HUES64 (cell line): ENCODE data around the gene HPCAL1. TPM values are rescaled to one million over a fixed set of nuclear protein-coding genes. Genes with fewer than 3 reads are reported as not detected.

Experiments
- H3K27ac ChIP-seq: 2 replicates; pipeline ENCODE4 v1.7.0; 2013; ENCODE audit warnings: low read depth, low read length, inconsistent platforms
- H3K27me3 ChIP-seq: 2 replicates; pipeline ENCODE4 v1.6.1; 2013; ENCODE audit warnings: mild to moderate bottlenecking, low read length; ENCODE audit not compliant: insufficient read depth
- H3K36me3 ChIP-seq: 2 replicates; pipeline ENCODE4 v1.6.1; 2013; ENCODE audit warnings: mild to moderate bottlenecking, low read length; ENCODE audit not compliant: insufficient read depth
- H3K4me1 ChIP-seq: 2 replicates; pipeline ENCODE4 v1.6.1; 2013; ENCODE audit warnings: mild to moderate bottlenecking, low read length, moderate library complexity; ENCODE audit not compliant: insufficient read depth
- H3K4me3 ChIP-seq: 2 replicates; pipeline ENCODE4 v1.5.1; 2013; ENCODE audit warnings: mild to moderate bottlenecking, low read length, moderate library complexity
- H3K9ac ChIP-seq: 2 replicates; pipeline ENCODE4 v1.6.1; 2013; ENCODE audit warnings: mild to moderate bottlenecking, low read depth, low read length
- H3K9me3 ChIP-seq: 2 replicates; pipeline ENCODE4 v1.6.1; 2013; ENCODE audit warnings: low read depth, low read length; ENCODE audit not compliant: insufficient read depth
- WGBS: fragments of 150-250, 120-280 bp; methylation state at CpG from one replicate; pipeline ENCODE4 v1.1.7; 2013; ENCODE audit warnings: missing lambda C conversion rate; 5-methylcytosine and 5-hydroxymethylcytosine counted together
- polyA plus RNA-seq, 2 experiments: library from polyadenylated mRNA; stranded (reverse); fragments of 50-300 nt; gene quantifications; one replicate each; pipeline ENCODE4 v1.2.3, GENCODE V29; 2013

The HPCAL1 gene
- 5.9 TPM for polyA plus RNA-seq (2013, experiment 1 of 2)
- 7.5 TPM for polyA plus RNA-seq (2013, experiment 2 of 2)

- whole genome bisulfite sequencing: under 1% methylated on average over 86 of the region's 87 CpGs
- H3K27me3 ChIP-seq: peaks cover 48% of the 10 kb centered on the region
- no peaks in the 10 kb centered on the region for H3K36me3 ChIP-seq
- H3K9ac ChIP-seq: peak within 1 kb of the TSS; percentile 59
- peak within 1 kb of the TSS; percentile 69 for H3K4me3 ChIP-seq
- peak within 1 kb of the TSS; percentile 78; the same call in 1 of the 2 replicates for H3K27ac ChIP-seq
- H3K4me1 ChIP-seq: peaks cover 17% of the 10 kb centered on the region
- H3K9me3 ChIP-seq: no peaks in the 10 kb centered on the region
Measured at GRCh38 chr2:10302479-10303180, at the start of gene HPCAL1. TSS of gene HPCAL1 (plus strand) at chr2:10302904. CDS start at chr2:10419758, 116,854 bp downstream.

- H3K4me3 ChIP-seq: no peak overlapping the region
- H3K36me3 ChIP-seq: no peaks in the 10 kb centered on the region
- no peaks in the 10 kb centered on the region for H3K4me1 ChIP-seq
- peaks cover 4% of the 10 kb centered on the region; the same call in 1 of the 2 replicates for H3K9me3 ChIP-seq
- WGBS: 89% methylated on average over 18 of the region's 18 CpGs
- no peak overlapping the region for H3K27ac ChIP-seq
- H3K27me3 ChIP-seq: no peaks in the 10 kb centered on the region
- no peak overlapping the region for H3K9ac ChIP-seq
Measured at GRCh38 chr2:10253596-10254372, 48.9 kb upstream of the HPCAL1 start.

GRCh38 chr2:10254373-10255188 is 48.1 kb upstream of the HPCAL1 start:
- Histone ChIP-seq H3K9me3 (peaks cover 4% of the 10 kb centered on the region; the same call in 1 of the 2 replicates), H3K4me3 (no peak overlapping the region), H3K9ac (0 out of 2 replicates have a peak overlapping the region, but pooled peaks have one; percentile 24), H3K4me1 (no peaks in the 10 kb centered on the region), H3K27me3 (no peaks in the 10 kb centered on the region), H3K36me3 (no peaks in the 10 kb centered on the region), H3K27ac (no peak overlapping the region)
- WGBS: 87% methylated on average over 31 of the region's 31 CpGs

GRCh38 chr2:10255189-10256030 is 47.3 kb upstream of the HPCAL1 start:
- WGBS: 87% methylated on average over 18 of the region's 18 CpGs
- Histone ChIP-seq H3K27me3 (no peaks in the 10 kb centered on the region), H3K4me1 (no peaks in the 10 kb centered on the region), H3K9me3 (peaks cover 3% of the 10 kb centered on the region; the same call in 1 of the 2 replicates), H3K36me3 (no peaks in the 10 kb centered on the region), H3K9ac (0 out of 2 replicates have a peak overlapping the region, but pooled peaks have one; percentile 24), H3K27ac (no peak overlapping the region), H3K4me3 (no peak overlapping the region)

- no peaks in the 10 kb centered on the region for H3K9me3 ChIP-seq
- H3K27ac ChIP-seq: no peak overlapping the region
- H3K27me3 ChIP-seq: no peaks in the 10 kb centered on the region
- WGBS: 91% methylated on average over 15 of the region's 15 CpGs
- peaks cover 3% of the 10 kb centered on the region; the same call in 1 of the 2 replicates for H3K4me1 ChIP-seq
- H3K4me3 ChIP-seq: no peak overlapping the region
- no peak overlapping the region for H3K9ac ChIP-seq
- no peaks in the 10 kb centered on the region for H3K36me3 ChIP-seq
Measured at GRCh38 chr2:10256031-10256514, 46.6 kb upstream of the HPCAL1 start.

GRCh38 chr2:10256515-10257031 is 46.1 kb upstream of the HPCAL1 start:
- Histone ChIP-seq H3K9me3 (no peaks in the 10 kb centered on the region), H3K4me3 (no peak overlapping the region), H3K36me3 (no peaks in the 10 kb centered on the region), H3K9ac (no peak overlapping the region), H3K27ac (no peak overlapping the region), H3K4me1 (peaks cover 3% of the 10 kb centered on the region; the same call in 1 of the 2 replicates), H3K27me3 (no peaks in the 10 kb centered on the region)
- 94% methylated on average over 17 of the region's 17 CpGs for WGBS

GRCh38 chr2:10257036-10257435 is 45.7 kb upstream of the HPCAL1 start:
- no peak overlapping the region for H3K27ac ChIP-seq
- H3K4me1 ChIP-seq: peaks cover 3% of the 10 kb centered on the region; the same call in 1 of the 2 replicates
- no peaks in the 10 kb centered on the region for H3K9me3 ChIP-seq
- no peaks in the 10 kb centered on the region for H3K27me3 ChIP-seq
- H3K9ac ChIP-seq: no peak overlapping the region
- WGBS: 91% methylated on average over 9 of the region's 9 CpGs
- no peak overlapping the region for H3K4me3 ChIP-seq
- H3K36me3 ChIP-seq: no peaks in the 10 kb centered on the region

GRCh38 chr2:10257500-10258147 is 45.1 kb upstream of the HPCAL1 start:
- no peaks in the 10 kb centered on the region for H3K9me3 ChIP-seq
- H3K9ac ChIP-seq: no peak overlapping the region
- H3K4me3 ChIP-seq: no peak overlapping the region
- no peaks in the 10 kb centered on the region for H3K36me3 ChIP-seq
- H3K4me1 ChIP-seq: peaks cover 3% of the 10 kb centered on the region; the same call in 1 of the 2 replicates
- H3K27me3 ChIP-seq: no peaks in the 10 kb centered on the region
- no peak overlapping the region for H3K27ac ChIP-seq
- 94% methylated on average over 16 of the region's 16 CpGs for WGBS

- Histone ChIP-seq H3K9ac (no peak overlapping the region), H3K9me3 (no peaks in the 10 kb centered on the region), H3K27me3 (no peaks in the 10 kb centered on the region), H3K4me1 (peaks cover 3% of the 10 kb centered on the region; the same call in 1 of the 2 replicates), H3K4me3 (no peak overlapping the region), H3K36me3 (no peaks in the 10 kb centered on the region), H3K27ac (no peak overlapping the region)
- WGBS: 93% methylated on average over 5 of the region's 5 CpGs
Measured at GRCh38 chr2:10258326-10258725, 44.4 kb upstream of the HPCAL1 start.
